Measurements from ENCODE around the gene SH3TC1. TPM values are rescaled to one million over a fixed set of nuclear protein-coding genes. Genes with fewer than 3 reads are reported as not detected.
A peak's percentile ranks its signal among the peaks of the same experiment; 100 is the strongest.

Gene SH3TC1
- polyA plus RNA-seq, 1 donor (not counting 4 experiments of a cell fraction or from before 2014, with no cell fraction given) = 12.3 TPM

DNA sequence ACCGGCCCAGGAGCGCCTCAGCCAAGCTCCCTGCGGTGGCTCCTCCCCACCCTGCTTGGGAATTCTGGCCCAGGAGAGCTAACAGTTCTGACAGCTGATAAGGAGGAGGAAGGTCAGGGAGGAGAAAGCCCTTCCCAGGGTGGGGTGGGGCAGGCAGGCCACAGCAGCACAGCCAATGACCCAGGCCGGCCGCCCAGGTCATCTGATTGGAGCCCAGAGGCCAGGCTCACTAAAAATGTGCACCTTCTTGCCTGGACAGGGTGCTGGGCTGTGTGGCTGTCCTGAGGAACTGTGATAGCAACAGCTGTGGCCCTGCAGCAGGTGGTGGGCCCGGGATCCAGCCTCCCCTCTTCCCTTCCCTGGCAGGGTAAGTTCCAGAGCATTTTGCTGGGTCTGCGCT lies 17.2 kb upstream of the SH3TC1 start:
- no peak for FAIRE-seq
- H3K4me2 ChIP-seq (ENCODE audit: control insufficient read depth, extremely low read depth, insufficient read depth, low read depth, low read length) = no peak overlapping the region

GRCh38 chr4:8182294-8182693 lies 16.8 kb upstream of the SH3TC1 start:
- Histone ChIP-seq H3K27me3 (ENCODE audit: control insufficient read depth, extremely low read depth, insufficient read depth, low read length) (no peaks in the 10 kb centered on the region), H3K36me3 (ENCODE audit: control insufficient read depth in 2 of 2, extremely low read depth in 1 of 2, insufficient read depth in 2 of 2, low read length in 2 of 2) (no peaks in the 10 kb centered on the region), H3K27ac (ENCODE audit: control insufficient read depth, insufficient read depth, low read length) (peak overlapping the region; percentile 87), H3K79me2 (ENCODE audit: control insufficient read depth, insufficient read depth, low read length) (no peaks in the 10 kb centered on the region), H3K9me3 (ENCODE audit: control insufficient read depth, low read depth, low read length) (no peaks in the 10 kb centered on the region), H3K4me1 (ENCODE audit: control insufficient read depth, extremely low read depth, insufficient read depth, low read length) (peaks cover 47% of the 10 kb centered on the region), H2AFZ (ENCODE audit: control insufficient read depth, low read length) (no peak overlapping the region), H4K20me1 (ENCODE audit: control insufficient read depth, extremely low read depth, insufficient read depth, low read length) (no peaks in the 10 kb centered on the region), H3K4me3 (ENCODE audit: control insufficient read depth in 2 of 3, extremely low read depth in 1 of 3, insufficient read depth in 2 of 3, low read depth in 1 of 3, low read length in 3 of 3) (no peak overlapping the region), H3K9me1 (ENCODE audit: control insufficient read depth, extremely low read depth, insufficient read depth, low read length) (no peaks in the 10 kb centered on the region), H3K9ac (ENCODE audit: control insufficient read depth, extremely low read depth, insufficient read depth, low read length) (peak overlapping the region; percentile 78), H3K4me2 (ENCODE audit: control insufficient read depth, extremely low read depth, insufficient read depth, low read depth, low read length) (no peak overlapping the region)
- FAIRE-seq (no peak), DNase-seq (ENCODE audit: low read depth, low spot score) (no peak)
- dilution Hi-C loops (cut with MboI; ENCODE audit: extremely low pct_ligation_motif_present, low sequenced_read_pairs) = no loop called here
- TF ChIP-seq EZH2 (IDR thresholded peaks at IDR 0.05; ENCODE audit: low read length) = no peak
- TF ChIP-seq CTCF (optimal IDR thresholded peaks at IDR 0.05 in 1 of 3, IDR thresholded peaks at IDR 0.05 in 1 of 3, conservative IDR thresholded peaks at IDR 0.05 in 1 of 3; ENCODE audit: extremely low read depth in 1 of 3, insufficient read depth in 2 of 3, low read length in 3 of 3) = no peak

More for the DNA sequence above, 17.2 kb upstream of the SH3TC1 start:
- Histone ChIP-seq H4K20me1 (ENCODE audit: control insufficient read depth, extremely low read depth, insufficient read depth, low read length) (no peaks in the 10 kb centered on the region), H3K27me3 (ENCODE audit: control insufficient read depth, extremely low read depth, insufficient read depth, low read length) (no peaks in the 10 kb centered on the region), H3K4me3 (ENCODE audit: control insufficient read depth in 2 of 3, extremely low read depth in 1 of 3, insufficient read depth in 2 of 3, low read depth in 1 of 3, low read length in 3 of 3) (no peak overlapping the region), H3K79me2 (ENCODE audit: control insufficient read depth, insufficient read depth, low read length) (no peaks in the 10 kb centered on the region), H3K4me1 (ENCODE audit: control insufficient read depth, extremely low read depth, insufficient read depth, low read length) (peaks cover 47% of the 10 kb centered on the region), H3K9ac (ENCODE audit: control insufficient read depth, extremely low read depth, insufficient read depth, low read length) (peak overlapping the region; percentile 9), H3K27ac (ENCODE audit: control insufficient read depth, insufficient read depth, low read length) (no peak overlapping the region), H3K9me3 (ENCODE audit: control insufficient read depth, low read depth, low read length) (no peaks in the 10 kb centered on the region), H3K9me1 (ENCODE audit: control insufficient read depth, extremely low read depth, insufficient read depth, low read length) (no peaks in the 10 kb centered on the region), H3K36me3 (ENCODE audit: control insufficient read depth in 2 of 2, extremely low read depth in 1 of 2, insufficient read depth in 2 of 2, low read length in 2 of 2) (no peaks in the 10 kb centered on the region), H2AFZ (ENCODE audit: control insufficient read depth, low read length) (no peak overlapping the region)
- DNase-seq (ENCODE audit: low read depth, low spot score) = no peak
- dilution Hi-C loops (cut with MboI; ENCODE audit: extremely low pct_ligation_motif_present, low sequenced_read_pairs) = no loop called here
- TF ChIP-seq CTCF (optimal IDR thresholded peaks at IDR 0.05 in 1 of 3, IDR thresholded peaks at IDR 0.05 in 1 of 3, conservative IDR thresholded peaks at IDR 0.05 in 1 of 3; ENCODE audit: extremely low read depth in 1 of 3, insufficient read depth in 2 of 3, low read length in 3 of 3) = no peak
- TF ChIP-seq EZH2 (IDR thresholded peaks at IDR 0.05; ENCODE audit: low read length) = no peak

Measured in keratinocyte (primary cell).